Activated T-cell treated with anti-CD3 and anti-CD28 coated beads, Interleukin-2, amount 50 U/mL, for 72 hours (primary cell): ENCODE data around the gene UBE2J2. TPM values are rescaled to one million over a fixed set of nuclear protein-coding genes. Genes with fewer than 3 reads are reported as not detected.

ENCODE experiments used
- ATAC-seq, 2 donors: fragments of 150-1000 bp; cut with Tn5 transposase; replicated peaks in 1 of 2; 2 replicates each; pipeline ENCODE4 v1.10.0; 2021; ENCODE audit warnings: moderate library complexity in 2 of 2, mild to moderate bottlenecking in 1 of 2
- DNase-seq, 2 donors: peaks; one replicate each; pipeline ENCODE4 v3.0.0; 2021 to 2022; ENCODE audit warnings: mixed read lengths in 1 of 2
- H3K27ac Mint-ChIP-seq: one replicate; pipeline ENCODE4 v1.8.0; 2022; ENCODE audit warnings: mild to moderate bottlenecking, moderate library complexity, mixed read lengths
- H3K27me3 Mint-ChIP-seq: one replicate; pipeline ENCODE4 v1.8.0; 2022; ENCODE audit warnings: low read depth, mixed read lengths
- H3K36me3 Mint-ChIP-seq, 2 donors: one replicate each; pipeline ENCODE4 v1.8.0; 2022; ENCODE audit warnings: mixed read lengths in 2 of 2, mild to moderate bottlenecking in 1 of 2; ENCODE audit not compliant: insufficient read depth in 2 of 2
- H3K4me1 Mint-ChIP-seq: one replicate; pipeline ENCODE4 v1.8.0; 2022; ENCODE audit warnings: low read depth, mixed read lengths
- H3K4me3 Mint-ChIP-seq, 2 donors: one replicate each; pipeline ENCODE4 v1.8.0; 2022; ENCODE audit warnings: mild to moderate bottlenecking in 2 of 2, mixed read lengths in 2 of 2, moderate library complexity in 2 of 2
- H3K9me3 Mint-ChIP-seq, 2 donors: one replicate each; pipeline ENCODE4 v1.8.0; 2022; ENCODE audit warnings: mixed read lengths in 2 of 2
- total RNA-seq, 2 donors: library from RNA; stranded (reverse); gene quantifications; one replicate each; pipeline ENCODE4 v1.2.3, GENCODE V29; 2022

The UBE2J2 gene
- total RNA-seq, 2 donors from 2014 or later, result 63.5 to 77.8 TPM

- Mint-ChIP-seq H3K4me1 (peaks cover 21% of the 10 kb centered on the region), H3K4me3 (no peak overlapping the region), H3K36me3 (peaks cover 18 to 27% of the 10 kb centered on the region in 2 donors), H3K9me3 (no peaks in the 10 kb centered on the region), H3K27ac (peak overlapping the region; percentile 79), H3K27me3 (no peaks in the 10 kb centered on the region)
- DNase-seq (no peak), ATAC-seq (no peak)
Measured at GRCh38 chr1:1222575-1223225, 51.0 kb downstream of the UBE2J2 start.

GRCh38 chr1:1221887-1222574, 51.6 kb downstream of the UBE2J2 start:
- DNase-seq, result no peak
- ATAC-seq, result no peak
- peak overlapping the region; percentile 6 for H3K27ac Mint-ChIP-seq
- H3K9me3 Mint-ChIP-seq, result no peaks in the 10 kb centered on the region
- H3K36me3 Mint-ChIP-seq, result peaks cover 18 to 29% of the 10 kb centered on the region in 2 donors
- no peak overlapping the region for H3K4me3 Mint-ChIP-seq
- H3K4me1 Mint-ChIP-seq, result peaks cover 25% of the 10 kb centered on the region
- no peaks in the 10 kb centered on the region for H3K27me3 Mint-ChIP-seq

- H3K9me3 Mint-ChIP-seq, result no peaks in the 10 kb centered on the region
- ATAC-seq (no peak), DNase-seq (no peak)
- H3K4me1 Mint-ChIP-seq, result peaks cover 35% of the 10 kb centered on the region
- peaks cover 15 to 34% of the 10 kb centered on the region in 2 donors for H3K36me3 Mint-ChIP-seq
- H3K27ac Mint-ChIP-seq, result peak overlapping the region; percentile 88
- H3K4me3 Mint-ChIP-seq, result peak overlapping the region; percentile 57 to 65
- H3K27me3 Mint-ChIP-seq, result no peaks in the 10 kb centered on the region
Measured at GRCh38 chr1:1220197-1220596, 53.5 kb downstream of the UBE2J2 start.

GRCh38 chr1:1219341-1219740, 54.3 kb downstream of the UBE2J2 start:
- peaks cover 18 to 31% of the 10 kb centered on the region in 2 donors for H3K36me3 Mint-ChIP-seq
- H3K27ac Mint-ChIP-seq, result peak overlapping the region; percentile 88
- peaks cover 44% of the 10 kb centered on the region for H3K4me1 Mint-ChIP-seq
- DNase-seq (peak; percentile 46 to 76), ATAC-seq (peak; percentile 14 to 61)
- H3K9me3 Mint-ChIP-seq, result no peaks in the 10 kb centered on the region
- H3K4me3 Mint-ChIP-seq, result peak overlapping the region; percentile 57 to 65
- H3K27me3 Mint-ChIP-seq, result no peaks in the 10 kb centered on the region

GRCh38 chr1:1218524-1219200, 55.0 kb downstream of the UBE2J2 start:
- Mint-ChIP-seq H3K27me3 (no peaks in the 10 kb centered on the region), H3K36me3 (peaks cover 17 to 28% of the 10 kb centered on the region in 2 donors), H3K9me3 (no peaks in the 10 kb centered on the region), H3K27ac (peak overlapping the region; percentile 88), H3K4me1 (peaks cover 47% of the 10 kb centered on the region), H3K4me3 (peak overlapping the region; percentile 57 to 65)
- ATAC-seq (no peak), DNase-seq (no peak)

GRCh38 chr1:1217621-1218523, 55.8 kb downstream of the UBE2J2 start:
- Mint-ChIP-seq H3K4me3 (peak overlapping the region; percentile 55 to 57), H3K4me1 (peaks cover 47% of the 10 kb centered on the region), H3K27me3 (no peaks in the 10 kb centered on the region), H3K27ac (peak overlapping the region; percentile 60), H3K9me3 (no peaks in the 10 kb centered on the region), H3K36me3 (peaks cover 13 to 22% of the 10 kb centered on the region in 2 donors)
- peak; percentile 49 to 62 for DNase-seq
- ATAC-seq, result peak; percentile 10 to 24

GRCh38 chr1:1216770-1217620, 56.7 kb downstream of the UBE2J2 start:
- ATAC-seq (peak; percentile 12 to 31), DNase-seq (peak; percentile 47 to 74)
- Mint-ChIP-seq H3K9me3 (no peaks in the 10 kb centered on the region), H3K36me3 (peaks cover 10 to 19% of the 10 kb centered on the region in 2 donors), H3K4me1 (peaks cover 47% of the 10 kb centered on the region), H3K4me3 (peak overlapping the region; percentile 75 to 83), H3K27ac (peak overlapping the region; percentile 93), H3K27me3 (no peaks in the 10 kb centered on the region)

GRCh38 chr1:1215881-1216605, 57.6 kb downstream of the UBE2J2 start:
- Mint-ChIP-seq H3K27me3 (no peaks in the 10 kb centered on the region), H3K4me1 (peaks cover 49% of the 10 kb centered on the region), H3K4me3 (peak overlapping the region; percentile 82 to 83), H3K9me3 (no peaks in the 10 kb centered on the region), H3K27ac (peak overlapping the region; percentile 93), H3K36me3 (peaks cover 10 to 15% of the 10 kb centered on the region in 2 donors)
- DNase-seq, result no peak
- no peak for ATAC-seq

GRCh38 chr1:1215080-1215676, 58.5 kb downstream of the UBE2J2 start:
- ATAC-seq (no peak), DNase-seq (no peak)
- Mint-ChIP-seq H3K36me3 (peaks cover 6 to 15% of the 10 kb centered on the region in 2 donors), H3K27ac (peak overlapping the region; percentile 89), H3K9me3 (no peaks in the 10 kb centered on the region), H3K4me3 (peak overlapping the region; percentile 82 to 83), H3K4me1 (peaks cover 58% of the 10 kb centered on the region), H3K27me3 (no peaks in the 10 kb centered on the region)

- H3K36me3 Mint-ChIP-seq, result peaks cover 6 to 13% of the 10 kb centered on the region in 2 donors
- H3K9me3 Mint-ChIP-seq, result no peaks in the 10 kb centered on the region
- H3K27ac Mint-ChIP-seq, result peak within 1 kb of the TSS; percentile 89
- DNase-seq (peak; percentile 49 to 55), ATAC-seq (peak; percentile 10 to 20)
- H3K4me3 Mint-ChIP-seq, result peak within 1 kb of the TSS; percentile 82 to 83
- H3K27me3 Mint-ChIP-seq, result no peaks in the 10 kb centered on the region
- H3K4me1 Mint-ChIP-seq, result peaks cover 65% of the 10 kb centered on the region
Measured at GRCh38 chr1:1213345-1214265, 60.0 kb downstream of the UBE2J2 start, which contains the start of gene TNFRSF4. Gene TNFRSF4, minus strand, starts transcription at chr1:1214153. Its CDS starts 26 bp downstream, at chr1:1214127.
